ENCODE data around the gene FOCAD.
A peak's percentile ranks its signal among the peaks of the same experiment; 100 is the strongest.

Gene FOCAD

GRCh38 chr9:20898885-20899554, 215.0 kb downstream of the FOCAD start:
- H3K4me3 ChIP-seq (ENCODE audit: control insufficient read depth, low read depth, low read length) = no peak overlapping the region
- no peak for TF ChIP-seq CTCF (IDR thresholded peaks at IDR 0.05; ENCODE audit: control insufficient read depth, insufficient read depth, low read depth, low read length, missing control alignments)
- DNase-seq (ENCODE audit: low read depth) = no peak

- no peak for TF ChIP-seq CTCF (IDR thresholded peaks at IDR 0.05; ENCODE audit: control insufficient read depth, insufficient read depth, low read depth, low read length, missing control alignments)
- no peak for DNase-seq (ENCODE audit: low read depth)
- no peak overlapping the region for H3K4me3 ChIP-seq (ENCODE audit: control insufficient read depth, low read depth, low read length)
Measured at GRCh38 chr9:20903212-20903611, 219.2 kb downstream of the FOCAD start.

GRCh38 chr9:20904995-20905394, 220.9 kb downstream of the FOCAD start:
- H3K4me3 ChIP-seq (ENCODE audit: control insufficient read depth, low read depth, low read length) = no peak overlapping the region
- no peak for TF ChIP-seq CTCF (IDR thresholded peaks at IDR 0.05; ENCODE audit: control insufficient read depth, insufficient read depth, low read depth, low read length, missing control alignments)
- DNase-seq (ENCODE audit: low read depth) = no peak

- DNase-seq (ENCODE audit: low read depth) = peak; percentile 14
- no peak overlapping the region for H3K4me3 ChIP-seq (ENCODE audit: control insufficient read depth, low read depth, low read length)
- no peak for TF ChIP-seq CTCF (IDR thresholded peaks at IDR 0.05; ENCODE audit: control insufficient read depth, insufficient read depth, low read depth, low read length, missing control alignments)
Measured at GRCh38 chr9:20906326-20906725, 222.3 kb downstream of the FOCAD start.

- no peak overlapping the region for H3K4me3 ChIP-seq (ENCODE audit: control insufficient read depth, low read depth, low read length)
- no peak for DNase-seq (ENCODE audit: low read depth)
- TF ChIP-seq CTCF (IDR thresholded peaks at IDR 0.05; ENCODE audit: control insufficient read depth, insufficient read depth, low read depth, low read length, missing control alignments) = no peak
Measured at GRCh38 chr9:20908461-20908860, 224.4 kb downstream of the FOCAD start.

- no peak for TF ChIP-seq CTCF (IDR thresholded peaks at IDR 0.05; ENCODE audit: control insufficient read depth, insufficient read depth, low read depth, low read length, missing control alignments)
- DNase-seq (ENCODE audit: low read depth) = no peak
- H3K4me3 ChIP-seq (ENCODE audit: control insufficient read depth, low read depth, low read length) = no peak overlapping the region
Measured at GRCh38 chr9:20914556-20914955, 230.5 kb downstream of the FOCAD start.

All from AG09309 (cell line).